ENCODE measurements around the gene IMMP2L. TPM values are rescaled to one million over a fixed set of nuclear protein-coding genes. Genes with fewer than 3 reads are reported as not detected.

The IMMP2L gene
- total and polyA plus RNA-seq, 2 of the 4 experiments (the other 2 are of a cell fraction) = 5.8 to 9.3 TPM

- Histone ChIP-seq H2BK5ac (ENCODE audit: low read depth, low read length, poor library complexity, severe bottlenecking) (no peak overlapping the region), H3K18ac (ENCODE audit: low read depth, low read length) (no peak overlapping the region), H2BK20ac (ENCODE audit: low read depth, low read length) (no peak overlapping the region), H3K4me2 (ENCODE audit: low read depth, low read length) (no peak overlapping the region), H3K4me3 (ENCODE audit: insufficient read depth, low read depth, low read length) (no peak overlapping the region), H3K27ac (ENCODE audit: insufficient read depth, low read length) (no peak overlapping the region), H3K79me1 (ENCODE audit: low read depth in 1 of 2, low read length in 2 of 2) (no peaks in the 10 kb centered on the region), H4K91ac (ENCODE audit: insufficient read depth, low read depth, low read length) (no peak overlapping the region), H3K9ac (ENCODE audit: low read depth, low read length) (no peak overlapping the region), H4K20me1 (ENCODE audit: insufficient read depth, low read length) (no peaks in the 10 kb centered on the region), H3K56ac (ENCODE audit: extremely low read depth, insufficient read depth, low read length) (no peak overlapping the region), H2AK9ac (replicated peaks; ENCODE audit: low read depth, low read length, poor library complexity) (no peak overlapping the region), H4K5ac (ENCODE audit: low read depth, low read length) (no peak overlapping the region), H4K8ac (ENCODE audit: low read depth in 2 of 2, low read length in 2 of 2) (no peak overlapping the region), H3K27me3 (ENCODE audit: control insufficient read depth, insufficient read depth, low read length) (no peaks in the 10 kb centered on the region), H2AK5ac (ENCODE audit: low read depth, low read length) (no peak overlapping the region), H2AFZ (replicated peaks; ENCODE audit: low read length, poor library complexity) (no peak overlapping the region), H3K23ac (ENCODE audit: low read depth, low read length) (no peak overlapping the region), H3K36me3 (ENCODE audit: control insufficient read depth, insufficient read depth, low read length) (no peaks in the 10 kb centered on the region), H3K14ac (replicated peaks; ENCODE audit: low read depth, low read length) (no peak overlapping the region), H3K4ac (ENCODE audit: low read depth, low read length) (no peak overlapping the region), H3K9me1 (ENCODE audit: insufficient read depth, low read length) (no peaks in the 10 kb centered on the region), H2BK15ac (ENCODE audit: low read depth, low read length) (no peak overlapping the region), H3K9me3 (ENCODE audit: control insufficient read depth, insufficient read depth, low read length) (no peaks in the 10 kb centered on the region), H3K4me1 (ENCODE audit: control insufficient read depth, insufficient read depth, low read length) (no peaks in the 10 kb centered on the region), H2BK120ac (ENCODE audit: low read depth, low read length) (no peak overlapping the region)
- ChIA-PET POLR2A (ENCODE audit: unreplicated experiment) (no interaction called here), CTCF (no interaction called here)
- TF ChIP-seq BHLHE40 (IDR thresholded peaks at IDR 0.05; ENCODE audit: low read depth, low read length) = no peak
- TF ChIP-seq MAZ (IDR thresholded peaks at IDR 0.05; ENCODE audit: borderline replicate concordance, low read depth, low read length) = no peak
- TF ChIP-seq FOS (IDR thresholded peaks at IDR 0.05; ENCODE audit: low read depth, low read length) = no peak
- TF ChIP-seq RAD21 (IDR thresholded peaks at IDR 0.05; ENCODE audit: low read length) = no peak
- TF ChIP-seq CTCF (conservative IDR thresholded peaks at IDR 0.05; ENCODE audit: low read depth, low read length) = no peak
- TF ChIP-seq MXI1 (IDR thresholded peaks at IDR 0.05; ENCODE audit: borderline replicate concordance, low read depth, low read length) = no peak
- no peak for TF ChIP-seq ELK1 (IDR thresholded peaks at IDR 0.05; ENCODE audit: borderline replicate concordance, low read depth, low read length)
- TF ChIP-seq MAFK (IDR thresholded peaks at IDR 0.05; ENCODE audit: low read depth, low read length) = no peak
- no peak for TF ChIP-seq POLR2A (IDR thresholded peaks at IDR 0.05; ENCODE audit: low read depth, low read length)
- TF ChIP-seq USF2 (IDR thresholded peaks at IDR 0.05; ENCODE audit: low read depth, low read length) = no peak
- TF ChIP-seq CHD1 (IDR thresholded peaks at IDR 0.05; ENCODE audit: low read depth, low read length) = no peak
- no peak for TF ChIP-seq NFE2L2 (IDR thresholded peaks at IDR 0.05; ENCODE audit: low read depth, low read length)
- no peak for TF ChIP-seq RFX5 (IDR thresholded peaks at IDR 0.05; ENCODE audit: low read depth, low read length)
- no peak for TF ChIP-seq CEBPB (IDR thresholded peaks at IDR 0.05; ENCODE audit: low read depth, low read length)
- TF ChIP-seq RCOR1 (IDR thresholded peaks at IDR 0.05; ENCODE audit: insufficient replicate concordance, low read length) = no peak
- no peak for TF ChIP-seq SMC3 (IDR thresholded peaks at IDR 0.05; ENCODE audit: low read depth, low read length)
- ATAC-seq (ENCODE audit: low read depth) (no peak), DNase-seq (no peak)
- dilution Hi-C loops (cut with HindIII; ENCODE audit: low sequenced_read_pairs, unreplicated experiment) = no loop called here
- in situ Hi-C loops (cut with MboI; ENCODE audit: low sequenced_read_pairs) = no loop called here
- BruUV-seq (replicated peaks) = no TSS peak
- intact Hi-C loops (cut with micrococcal nuclease) = no loop called here
These were observed 761.3 kb downstream of the IMMP2L start for GRCh38 chr7:110800984-110801383.
